IMR-90 (cell line): ENCODE measurements around the gene RSRC2. TPM values are rescaled to one million over a fixed set of nuclear protein-coding genes. Genes with fewer than 3 reads are reported as not detected.

Experiments
- ATAC-seq: fragments of 200-7000 bp; cut with Tn5 transposase; 2 replicates; pipeline ENCODE4 v1.9.1; 2020; ENCODE audit warnings: low read depth, mild to moderate bottlenecking, moderate library complexity
- BruUV-seq: library from RNA; stranded (reverse); fragments of 400-500 nt; replicated peaks from 2 replicates; lab custom pipeline; 2021; lab: Mats Ljungman, UMichigan
- CTCF ChIA-PET: fragments of 300-600 bp; formaldehyde crosslinking; extraction: SDS; loops from one replicate; lab custom pipeline; 2021; ENCODE audit warnings: antibody characterized with exemption; lab: Yijun Ruan, JAX
- POLR2A ChIA-PET: fragments of 300-600 bp; sonication (Branson Sonifier 250); formaldehyde crosslinking; loops from one replicate; lab custom pipeline; 2022; ENCODE audit warnings: antibody characterized with exemption; ENCODE audit not compliant: unreplicated experiment; lab: Charles Lee
- DNase-seq: peaks from one replicate; pipeline ENCODE4 v3.0.0; 2013
- H2AFZ ChIP-seq: replicated peaks from 2 replicates; pipeline ENCODE3; 2013; ENCODE audit warnings: low read length, mild to moderate bottlenecking; ENCODE audit not compliant: poor library complexity
- H2AK5ac ChIP-seq: 2 replicates; pipeline ENCODE4 v1.6.1; 2013; ENCODE audit warnings: low read depth, low read length, inconsistent platforms
- H2AK9ac ChIP-seq: replicated peaks from 2 replicates; pipeline ENCODE3; 2013; ENCODE audit warnings: mild to moderate bottlenecking, low read depth, low read length, moderate library complexity; ENCODE audit not compliant: poor library complexity
- H2BK120ac ChIP-seq: 2 replicates; pipeline ENCODE4 v1.6.1; 2013; ENCODE audit warnings: low read depth, low read length, inconsistent platforms
- H2BK15ac ChIP-seq: 3 replicates; pipeline ENCODE4 v1.6.1; 2013; ENCODE audit warnings: low read depth, low read length, inconsistent platforms
- H2BK20ac ChIP-seq: 2 replicates; pipeline ENCODE4 v1.6.1; 2013; ENCODE audit warnings: low read depth, mild to moderate bottlenecking, inconsistent platforms, low read length, moderate library complexity
- H2BK5ac ChIP-seq: 2 replicates; pipeline ENCODE4 v1.6.1; 2013; ENCODE audit warnings: mild to moderate bottlenecking, low read depth, low read length, inconsistent platforms; ENCODE audit not compliant: poor library complexity, severe bottlenecking
- H3K14ac ChIP-seq: replicated peaks from 2 replicates; pipeline ENCODE4 v1.6.1; 2013; ENCODE audit warnings: low read depth, low read length, inconsistent platforms
- H3K18ac ChIP-seq: 2 replicates; pipeline ENCODE4 v1.6.1; 2013; ENCODE audit warnings: low read depth, low read length, control low read depth
- H3K23ac ChIP-seq: 2 replicates; pipeline ENCODE4 v1.6.1; 2013; ENCODE audit warnings: low read depth, low read length, inconsistent platforms
- H3K27ac ChIP-seq: 2 replicates; pipeline ENCODE4 v1.5.1; 2013; ENCODE audit warnings: mild to moderate bottlenecking, control low read depth, low read length; ENCODE audit not compliant: insufficient read depth
- H3K27me3 ChIP-seq: 2 replicates; pipeline ENCODE4 v1.6.1; 2013; ENCODE audit warnings: low read length; ENCODE audit not compliant: control insufficient read depth, insufficient read depth
- H3K36me3 ChIP-seq: 2 replicates; pipeline ENCODE4 v1.6.1; 2013; ENCODE audit warnings: low read length, mixed read lengths; ENCODE audit not compliant: control insufficient read depth, insufficient read depth
- H3K4ac ChIP-seq: 2 replicates; pipeline ENCODE4 v1.6.1; 2013; ENCODE audit warnings: low read depth, low read length, inconsistent platforms
- H3K4me1 ChIP-seq: 2 replicates; pipeline ENCODE4 v1.6.1; 2013; ENCODE audit warnings: low read length, mixed read lengths; ENCODE audit not compliant: control insufficient read depth, insufficient read depth
- H3K4me2 ChIP-seq: 2 replicates; pipeline ENCODE4 v1.6.1; 2013; ENCODE audit warnings: low read depth, mild to moderate bottlenecking, control low read depth, low read length, moderate library complexity
- H3K4me3 ChIP-seq: 2 replicates; pipeline ENCODE4 v1.5.1; 2013; ENCODE audit warnings: low read depth, mild to moderate bottlenecking, control low read depth, low read length, moderate library complexity; ENCODE audit not compliant: insufficient read depth
- H3K56ac ChIP-seq: 2 replicates; pipeline ENCODE4 v1.6.1; 2013; ENCODE audit warnings: low read length, inconsistent platforms; ENCODE audit not compliant: insufficient read depth; ENCODE audit errors: extremely low read depth
- H3K79me1 ChIP-seq, 2 experiments: 2 replicates each; pipeline ENCODE4 v1.6.1; 2013; ENCODE audit warnings: low read length in 2 of 2, inconsistent platforms in 1 of 2, low read depth in 1 of 2
- H3K9ac ChIP-seq: 2 replicates; pipeline ENCODE4 v1.6.1; 2013; ENCODE audit warnings: low read depth, low read length, control low read depth
- H3K9me1 ChIP-seq: 2 replicates; pipeline ENCODE4 v1.6.1; 2013; ENCODE audit warnings: low read length, inconsistent platforms; ENCODE audit not compliant: insufficient read depth
- H3K9me3 ChIP-seq: 2 replicates; pipeline ENCODE4 v1.6.1; 2013; ENCODE audit warnings: low read length; ENCODE audit not compliant: control insufficient read depth, insufficient read depth
- H4K20me1 ChIP-seq: 2 replicates; pipeline ENCODE4 v1.6.1; 2013; ENCODE audit warnings: low read length, inconsistent platforms; ENCODE audit not compliant: insufficient read depth
- H4K5ac ChIP-seq: 2 replicates; pipeline ENCODE4 v1.6.1; 2013; ENCODE audit warnings: mild to moderate bottlenecking, low read depth, low read length, control low read depth
- H4K8ac ChIP-seq, 2 experiments: 2 replicates each; pipeline ENCODE4 v1.6.1; 2013; ENCODE audit warnings: low read depth in 2 of 2, low read length in 2 of 2, control low read depth in 1 of 2, inconsistent platforms in 1 of 2
- H4K91ac ChIP-seq: 2 replicates; pipeline ENCODE4 v1.6.1; 2013; ENCODE audit warnings: low read depth, low read length, inconsistent platforms; ENCODE audit not compliant: insufficient read depth
- BHLHE40 ChIP-seq: fragments of 150-350 bp; IDR thresholded peaks from 2 replicates; pipeline ENCODE4 v1.6.1; 2016; ENCODE audit warnings: mild to moderate bottlenecking, low read depth, low read length
- CEBPB ChIP-seq: IDR thresholded peaks from 2 replicates; pipeline ENCODE4 v1.6.1; 2012; ENCODE audit warnings: low read depth, low read length, improper control_type of control experiment
- CHD1 ChIP-seq: IDR thresholded peaks from 2 replicates; pipeline ENCODE4 v1.6.1; 2012; ENCODE audit warnings: low read depth, low read length, improper control_type of control experiment
- FOS ChIP-seq: fragments of 150-350 bp; IDR thresholded peaks from 2 replicates; pipeline ENCODE4 v1.6.1; 2016; ENCODE audit warnings: low read depth, low read length
- MAFK ChIP-seq: IDR thresholded peaks from 2 replicates; pipeline ENCODE4 v1.6.1; 2012; ENCODE audit warnings: low read depth, low read length, improper control_type of control experiment
- MAZ ChIP-seq: IDR thresholded peaks from 2 replicates; pipeline ENCODE4 v1.6.1; 2012; ENCODE audit warnings: low read depth, mild to moderate bottlenecking, low read length, improper control_type of control experiment, moderate library complexity, borderline replicate concordance
- MXI1 ChIP-seq: IDR thresholded peaks from 2 replicates; pipeline ENCODE4 v1.6.1; 2012; ENCODE audit warnings: low read depth, mild to moderate bottlenecking, low read length, moderate library complexity, borderline replicate concordance
- NFE2L2 ChIP-seq: fragments of 150-350 bp; IDR thresholded peaks from 2 replicates; pipeline ENCODE4 v1.6.1; 2016; ENCODE audit warnings: low read depth, mild to moderate bottlenecking, low read length
- POLR2A ChIP-seq: IDR thresholded peaks from 2 replicates; pipeline ENCODE4 v1.6.1; 2012; ENCODE audit warnings: mild to moderate bottlenecking, low read depth, low read length
- RAD21 ChIP-seq: IDR thresholded peaks from 2 replicates; pipeline ENCODE4 v1.6.1; 2012; ENCODE audit warnings: low read length, improper control_type of control experiment
- RCOR1 ChIP-seq: IDR thresholded peaks from 2 replicates; pipeline ENCODE4 v1.6.1; 2012; ENCODE audit warnings: mild to moderate bottlenecking, low read length, improper control_type of control experiment; ENCODE audit not compliant: insufficient replicate concordance
- RFX5 ChIP-seq: IDR thresholded peaks from 2 replicates; pipeline ENCODE4 v1.8.0; 2012; ENCODE audit warnings: low read depth, mild to moderate bottlenecking, low read length, moderate library complexity
- SMC3 ChIP-seq: fragments of 150-350 bp; IDR thresholded peaks from 2 replicates; pipeline ENCODE4 v1.6.1; 2016; ENCODE audit warnings: low read depth, mild to moderate bottlenecking, antibody characterized with exemption, low read length, moderate library complexity
- WGBS, 2 experiments: methylation state at CpG; one replicate each; pipeline versions ENCODE4 v1.1.5 to v1.1.7; 2013; ENCODE audit warnings: missing lambda C conversion rate in 2 of 2; ENCODE audit not compliant: insufficient read length in 1 of 2; ENCODE audit errors: extremely low coverage in 2 of 2; 5-methylcytosine and 5-hydroxymethylcytosine counted together
- dilution Hi-C: fragments of 300-500 bp; cut with HindIII; formaldehyde crosslinking; loops from one replicate; pipeline ENCODE4 v1.14.3; 2018; ENCODE audit warnings: low sequenced_read_pairs; ENCODE audit not compliant: unreplicated experiment
- in situ Hi-C: fragments of 300-500 bp; cut with MboI; formaldehyde crosslinking; loops from 3 replicates; pipeline ENCODE4 v1.14.3; 2019; ENCODE audit warnings: low sequenced_read_pairs, inconsistent platforms, mixed read lengths
- intact Hi-C: fragments of 100-400 bp; cut with micrococcal nuclease; formaldehyde crosslinking; loops from 2 replicates; pipeline ENCODE4 v1.10.0; 2022
- polyA plus RNA-seq, 3 experiments: library from polyadenylated mRNA; depleted of rRNA; stranded (reverse); fragments of >200 nt; gene quantifications; 2 replicates each; pipeline ENCODE4 v1.2.3, GENCODE V29; 2012; ENCODE audit warnings: low replicate concordance in 1 of 3
- total RNA-seq: library from RNA; depleted of rRNA; stranded (reverse); fragments of >200 nt; gene quantifications from 2 replicates; pipeline ENCODE4 v1.2.3, GENCODE V29; 2012
- TF ChIP-seq, protein P1 (sequence below): conservative IDR thresholded peaks from 2 replicates; pipeline ENCODE4 v1.5.1; 2012; ENCODE audit warnings: mild to moderate bottlenecking, low read depth, low read length, improper control_type of control experiment
- TF ChIP-seq, protein P2 (sequence below): fragments of 150-350 bp; IDR thresholded peaks from 2 replicates; pipeline ENCODE4 v1.6.1; 2017; ENCODE audit warnings: mild to moderate bottlenecking, antibody characterized with exemption, low read length, low read depth
- TF ChIP-seq, protein P3 (sequence below): fragments of 150-350 bp; IDR thresholded peaks from 2 replicates; pipeline ENCODE4 v1.6.1; 2016; ENCODE audit warnings: low read depth, mild to moderate bottlenecking, low read length, moderate library complexity, borderline replicate concordance

Gene RSRC2
- total and polyA plus RNA-seq, 2 of the 4 experiments (the other 2 are of a cell fraction), result 18.6 to 31.5 TPM

DNA sequence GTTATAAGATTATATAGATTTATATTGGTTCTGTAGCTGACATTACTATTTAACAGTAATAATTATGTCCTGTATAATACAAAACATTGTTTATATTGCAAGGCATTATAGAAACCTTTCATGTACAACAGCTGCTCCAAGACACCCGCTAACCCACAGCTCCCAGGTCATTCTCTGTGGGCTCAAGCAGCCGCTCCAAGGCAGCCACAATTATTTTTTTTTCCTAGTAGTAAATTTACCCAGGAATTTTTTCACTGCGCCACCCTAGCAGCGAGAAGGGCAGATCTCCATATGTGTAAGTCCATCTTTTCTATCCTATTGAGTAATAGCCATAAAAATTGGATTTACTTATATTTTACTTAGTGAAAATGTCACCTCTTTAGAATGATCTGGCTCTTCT is 36.6 kb upstream of the RSRC2 start:
- H3K56ac ChIP-seq, result no peak overlapping the region
- intact Hi-C loops (no loop called here), in situ Hi-C loops (no loop called here), dilution Hi-C loops (no loop called here)
- H3K4me3 ChIP-seq, result no peak overlapping the region
- H3K27ac ChIP-seq, result no peak overlapping the region
- no peak overlapping the region for H4K91ac ChIP-seq
- no peak overlapping the region for H3K4ac ChIP-seq
- H3K9me1 ChIP-seq, result no peaks in the 10 kb centered on the region
- peaks cover 0 to 2% of the 10 kb centered on the region in 2 experiments; a peak in 1 of 4 replicates for H3K79me1 ChIP-seq
- no TSS peak for BruUV-seq
- peaks cover 2% of the 10 kb centered on the region for H3K36me3 ChIP-seq
- no peak overlapping the region for H3K14ac ChIP-seq
- H2BK20ac ChIP-seq, result no peak overlapping the region
- H3K18ac ChIP-seq, result no peak overlapping the region
- no peak overlapping the region for H3K9ac ChIP-seq
- H3K9me3 ChIP-seq, result no peaks in the 10 kb centered on the region
- no peak overlapping the region for H4K5ac ChIP-seq
- no peak overlapping the region for H3K4me2 ChIP-seq
- no peaks in the 10 kb centered on the region for H4K20me1 ChIP-seq
- ChIA-PET CTCF (interaction anchor here (0.6 kb wide), 1 partner anchor 687 kb away, joined by 3 read pairs; no protein-coding TSS in a partner anchor), POLR2A (no interaction called here)
- no peak for ATAC-seq
- H3K23ac ChIP-seq, result no peak overlapping the region
- no peaks in the 10 kb centered on the region for H3K27me3 ChIP-seq
- TF ChIP-seq POLR2A (no peak), RFX5 (no peak), MAFK (no peak), RAD21 (no peak), FOS (no peak), RCOR1 (no peak), SMC3 (no peak), MAZ (no peak), CHD1 (no peak), CEBPB (no peak), MXI1 (no peak), NFE2L2 (no peak), BHLHE40 (no peak)
- TF ChIP-seq, protein P1, sequence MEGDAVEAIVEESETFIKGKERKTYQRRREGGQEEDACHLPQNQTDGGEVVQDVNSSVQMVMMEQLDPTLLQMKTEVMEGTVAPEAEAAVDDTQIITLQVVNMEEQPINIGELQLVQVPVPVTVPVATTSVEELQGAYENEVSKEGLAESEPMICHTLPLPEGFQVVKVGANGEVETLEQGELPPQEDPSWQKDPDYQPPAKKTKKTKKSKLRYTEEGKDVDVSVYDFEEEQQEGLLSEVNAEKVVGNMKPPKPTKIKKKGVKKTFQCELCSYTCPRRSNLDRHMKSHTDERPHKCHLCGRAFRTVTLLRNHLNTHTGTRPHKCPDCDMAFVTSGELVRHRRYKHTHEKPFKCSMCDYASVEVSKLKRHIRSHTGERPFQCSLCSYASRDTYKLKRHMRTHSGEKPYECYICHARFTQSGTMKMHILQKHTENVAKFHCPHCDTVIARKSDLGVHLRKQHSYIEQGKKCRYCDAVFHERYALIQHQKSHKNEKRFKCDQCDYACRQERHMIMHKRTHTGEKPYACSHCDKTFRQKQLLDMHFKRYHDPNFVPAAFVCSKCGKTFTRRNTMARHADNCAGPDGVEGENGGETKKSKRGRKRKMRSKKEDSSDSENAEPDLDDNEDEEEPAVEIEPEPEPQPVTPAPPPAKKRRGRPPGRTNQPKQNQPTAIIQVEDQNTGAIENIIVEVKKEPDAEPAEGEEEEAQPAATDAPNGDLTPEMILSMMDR, result no peak
- TF ChIP-seq, protein P2, sequence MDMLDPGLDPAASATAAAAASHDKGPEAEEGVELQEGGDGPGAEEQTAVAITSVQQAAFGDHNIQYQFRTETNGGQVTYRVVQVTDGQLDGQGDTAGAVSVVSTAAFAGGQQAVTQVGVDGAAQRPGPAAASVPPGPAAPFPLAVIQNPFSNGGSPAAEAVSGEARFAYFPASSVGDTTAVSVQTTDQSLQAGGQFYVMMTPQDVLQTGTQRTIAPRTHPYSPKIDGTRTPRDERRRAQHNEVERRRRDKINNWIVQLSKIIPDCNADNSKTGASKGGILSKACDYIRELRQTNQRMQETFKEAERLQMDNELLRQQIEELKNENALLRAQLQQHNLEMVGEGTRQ, result no peak
- TF ChIP-seq, protein P3, sequence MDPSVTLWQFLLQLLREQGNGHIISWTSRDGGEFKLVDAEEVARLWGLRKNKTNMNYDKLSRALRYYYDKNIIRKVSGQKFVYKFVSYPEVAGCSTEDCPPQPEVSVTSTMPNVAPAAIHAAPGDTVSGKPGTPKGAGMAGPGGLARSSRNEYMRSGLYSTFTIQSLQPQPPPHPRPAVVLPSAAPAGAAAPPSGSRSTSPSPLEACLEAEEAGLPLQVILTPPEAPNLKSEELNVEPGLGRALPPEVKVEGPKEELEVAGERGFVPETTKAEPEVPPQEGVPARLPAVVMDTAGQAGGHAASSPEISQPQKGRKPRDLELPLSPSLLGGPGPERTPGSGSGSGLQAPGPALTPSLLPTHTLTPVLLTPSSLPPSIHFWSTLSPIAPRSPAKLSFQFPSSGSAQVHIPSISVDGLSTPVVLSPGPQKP, result no peak
- no peak overlapping the region for H2AFZ ChIP-seq
- H3K4me1 ChIP-seq, result no peaks in the 10 kb centered on the region
- WGBS, 2 experiments, result no CpG with 5 or more reads among the region's 4 CpGs
- H2AK9ac ChIP-seq, result no peak overlapping the region
- no peak overlapping the region for H4K8ac ChIP-seq
- H2BK15ac ChIP-seq, result no peak overlapping the region
- no peak overlapping the region for H2BK5ac ChIP-seq
- DNase-seq, result no peak
- no peak overlapping the region for H2BK120ac ChIP-seq
- H2AK5ac ChIP-seq, result no peak overlapping the region
